NCI-H446 treated with DMSO at 0.1 percent for 48 hours (cell line): ENCODE data around the gene COL1A1.
A peak's percentile ranks its signal among the peaks of the same experiment; 100 is the strongest.

Source experiments
- DNase-seq: peaks from one replicate; lab custom pipeline; 2025; lab: John Stamatoyannopoulos, UW

COL1A1 gene

DNA sequence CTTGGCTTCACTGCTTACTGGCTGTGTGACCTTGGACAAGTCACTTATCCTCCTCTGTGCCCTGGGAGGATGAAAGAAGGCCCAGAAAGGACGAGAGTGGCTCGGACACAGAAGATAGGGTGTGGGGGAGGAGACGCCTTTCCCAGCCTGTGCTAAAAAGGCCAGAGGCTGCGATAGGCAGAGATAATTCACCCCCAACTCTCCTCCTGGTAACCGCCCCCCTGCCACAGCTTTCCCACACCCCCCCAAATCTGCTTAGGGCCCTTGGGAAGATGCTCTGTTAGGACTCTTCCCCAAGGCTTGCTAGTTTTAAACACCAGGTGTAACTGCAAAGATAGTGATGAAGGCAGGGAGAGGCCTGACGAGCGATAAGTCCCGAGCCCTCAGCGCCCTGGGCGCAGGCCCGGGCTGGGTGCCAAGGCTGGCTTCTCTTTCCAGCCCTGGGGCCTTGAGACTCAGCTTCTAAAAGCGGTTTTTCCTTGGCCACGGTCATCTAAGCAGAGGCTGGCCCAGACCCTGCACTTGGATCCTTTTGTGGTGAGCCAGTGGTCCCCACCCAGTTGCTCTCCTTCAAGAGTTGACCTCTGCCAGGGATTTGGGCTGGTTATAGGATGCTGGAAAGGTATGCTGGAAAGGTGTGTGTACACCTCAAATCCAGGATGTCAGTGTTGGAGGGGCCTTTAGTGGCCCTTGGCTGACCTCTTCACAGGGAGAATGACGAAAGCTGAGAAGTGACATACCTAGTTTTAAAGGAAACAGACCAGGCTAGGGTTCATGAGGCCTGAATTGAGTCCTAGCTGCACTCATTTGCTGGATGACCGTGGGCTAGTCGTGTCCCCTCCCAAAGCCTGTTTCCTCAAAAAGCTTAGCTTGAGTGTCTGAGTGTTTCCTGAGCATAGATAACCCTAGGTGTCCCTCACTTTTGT lies 47.5 kb downstream of the COL1A1 start:
- no peak for DNase-seq

DNA sequence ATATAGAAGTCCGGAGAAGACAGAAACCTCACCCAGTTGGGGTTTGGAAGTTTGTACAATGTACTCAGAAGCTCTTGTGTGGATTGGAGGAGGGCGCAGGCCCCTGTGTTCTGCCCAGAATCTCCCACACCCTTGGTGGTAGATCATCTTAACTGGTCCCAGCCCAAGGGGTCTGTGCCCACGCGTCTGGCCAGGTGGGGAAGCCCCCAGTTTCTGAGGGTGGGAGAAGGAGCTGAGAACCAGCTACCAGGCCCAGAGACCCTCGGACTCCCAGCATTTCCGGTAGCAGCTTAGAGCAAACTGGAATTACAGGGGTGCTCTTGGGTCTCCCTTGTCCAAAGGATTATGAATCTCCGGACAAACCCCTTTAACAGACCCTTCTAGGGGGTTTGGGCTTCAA lies 48.7 kb downstream of the COL1A1 start:
- DNase-seq = no peak

DNA sequence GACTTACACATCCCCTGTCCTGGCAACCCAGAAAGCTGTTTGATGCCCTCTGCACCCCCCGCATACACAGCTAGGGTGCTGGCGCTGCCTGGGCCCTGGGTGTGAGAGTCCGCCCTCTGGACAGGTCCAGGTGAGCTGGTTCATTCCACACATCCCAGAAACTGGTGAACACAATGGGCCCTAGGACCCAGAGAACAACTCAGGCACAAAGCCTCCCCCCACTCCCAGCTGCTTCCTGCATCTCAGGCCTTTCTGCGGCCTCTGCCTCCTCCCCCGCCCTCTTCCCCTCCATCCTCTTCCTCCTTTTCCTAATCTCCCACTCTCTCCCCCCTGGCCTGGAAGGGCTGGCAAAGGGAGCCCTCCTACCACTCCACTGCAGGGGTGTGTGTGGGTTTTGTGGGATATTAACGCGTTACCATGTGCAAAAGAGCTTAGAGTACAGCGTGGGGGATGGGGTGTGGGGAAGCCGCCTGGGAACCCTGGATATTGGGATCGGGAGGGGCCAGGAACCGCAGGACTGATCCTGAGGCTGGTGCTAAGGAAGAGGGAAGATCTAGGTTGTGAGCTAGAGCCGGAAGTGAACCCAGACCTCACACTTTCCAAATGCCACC lies 49.4 kb downstream of the COL1A1 start:
- DNase-seq = peak; percentile 64

DNA sequence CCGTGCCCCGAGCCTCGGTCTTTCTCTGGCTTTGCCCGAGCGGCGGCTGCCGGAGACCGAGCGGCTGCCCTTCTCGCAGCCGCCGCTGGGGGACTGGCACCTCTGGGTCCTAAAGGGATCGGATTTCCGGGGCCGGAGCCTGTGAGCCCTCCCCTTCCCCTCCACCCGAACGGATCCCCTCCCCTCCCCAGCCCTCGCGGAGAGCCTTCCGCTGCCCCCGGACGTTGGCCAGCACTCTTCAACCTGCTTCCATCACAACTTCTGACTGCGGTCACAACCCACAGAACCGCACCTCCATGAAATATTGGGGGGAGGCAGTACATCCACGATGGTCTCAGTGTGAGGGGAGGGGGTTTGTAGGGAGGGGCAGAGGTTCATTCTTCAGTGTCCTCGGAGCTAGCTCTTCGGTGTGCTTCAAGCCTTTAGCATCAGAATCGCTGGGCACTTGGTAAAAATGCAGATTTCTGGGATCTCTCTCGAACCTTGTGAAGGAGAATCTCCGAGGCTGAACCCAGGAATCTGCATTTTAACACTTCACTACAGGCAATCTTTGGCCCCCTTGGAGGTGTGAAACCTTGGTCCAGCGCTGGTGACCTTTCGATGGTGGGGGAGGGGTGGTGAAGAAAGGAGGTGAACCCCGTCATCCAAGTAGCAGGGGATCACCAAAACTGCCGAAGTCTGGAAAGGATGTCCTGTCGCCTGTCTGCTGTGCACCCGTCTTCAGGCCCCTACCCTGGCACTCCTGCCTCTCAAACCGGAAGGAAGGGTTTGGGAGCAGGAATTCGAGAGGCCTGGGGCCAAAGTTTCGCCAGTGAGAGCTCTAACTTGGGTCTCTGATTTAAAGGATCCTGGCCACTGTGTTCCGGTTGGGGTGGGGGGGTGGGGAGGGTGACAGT lies 50.1 kb downstream of the COL1A1 start:
- peak; percentile 66 for DNase-seq

DNA sequence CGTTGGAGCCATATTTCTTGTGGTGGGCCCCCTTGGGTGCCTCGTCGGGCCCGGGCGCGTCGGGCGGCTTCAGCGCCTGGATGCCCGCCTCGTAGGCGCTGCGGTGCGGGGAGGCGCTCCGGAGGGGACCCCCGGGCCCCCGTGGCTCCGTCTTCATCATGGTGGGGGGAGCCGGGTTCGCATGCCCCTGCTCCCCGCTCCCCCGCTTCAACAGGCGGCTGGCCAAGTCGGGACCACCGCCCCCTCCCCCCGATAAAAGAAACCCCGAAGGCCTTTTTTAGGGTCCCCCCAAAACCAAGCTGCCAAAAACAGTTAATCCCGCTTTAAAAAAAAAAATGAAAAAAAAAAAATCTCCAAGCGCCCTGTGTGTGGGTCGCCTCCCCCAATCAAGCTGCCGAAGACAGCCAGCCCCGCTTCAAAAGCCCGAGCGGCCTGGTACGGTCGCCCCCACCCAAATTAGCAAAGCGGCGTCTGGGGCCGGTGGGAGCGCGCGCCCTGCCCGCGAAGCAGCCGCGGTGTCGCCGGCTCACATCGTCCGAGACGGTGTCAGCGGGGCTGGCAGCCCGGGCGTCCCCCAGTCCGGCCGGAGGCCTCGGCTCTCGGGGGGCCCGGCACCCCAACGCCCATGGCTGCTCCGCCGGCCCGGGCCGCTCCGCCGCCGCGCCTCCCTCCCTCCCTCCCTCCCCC lies 50.9 kb downstream of the COL1A1 start, which contains the start of gene PPP1R9B:
PPP1R9B (minus strand) TSS at position 324 of the 687 bp plus-strand sequence; CDS start at position 160, 164 bp downstream.
- DNase-seq = no peak

DNA sequence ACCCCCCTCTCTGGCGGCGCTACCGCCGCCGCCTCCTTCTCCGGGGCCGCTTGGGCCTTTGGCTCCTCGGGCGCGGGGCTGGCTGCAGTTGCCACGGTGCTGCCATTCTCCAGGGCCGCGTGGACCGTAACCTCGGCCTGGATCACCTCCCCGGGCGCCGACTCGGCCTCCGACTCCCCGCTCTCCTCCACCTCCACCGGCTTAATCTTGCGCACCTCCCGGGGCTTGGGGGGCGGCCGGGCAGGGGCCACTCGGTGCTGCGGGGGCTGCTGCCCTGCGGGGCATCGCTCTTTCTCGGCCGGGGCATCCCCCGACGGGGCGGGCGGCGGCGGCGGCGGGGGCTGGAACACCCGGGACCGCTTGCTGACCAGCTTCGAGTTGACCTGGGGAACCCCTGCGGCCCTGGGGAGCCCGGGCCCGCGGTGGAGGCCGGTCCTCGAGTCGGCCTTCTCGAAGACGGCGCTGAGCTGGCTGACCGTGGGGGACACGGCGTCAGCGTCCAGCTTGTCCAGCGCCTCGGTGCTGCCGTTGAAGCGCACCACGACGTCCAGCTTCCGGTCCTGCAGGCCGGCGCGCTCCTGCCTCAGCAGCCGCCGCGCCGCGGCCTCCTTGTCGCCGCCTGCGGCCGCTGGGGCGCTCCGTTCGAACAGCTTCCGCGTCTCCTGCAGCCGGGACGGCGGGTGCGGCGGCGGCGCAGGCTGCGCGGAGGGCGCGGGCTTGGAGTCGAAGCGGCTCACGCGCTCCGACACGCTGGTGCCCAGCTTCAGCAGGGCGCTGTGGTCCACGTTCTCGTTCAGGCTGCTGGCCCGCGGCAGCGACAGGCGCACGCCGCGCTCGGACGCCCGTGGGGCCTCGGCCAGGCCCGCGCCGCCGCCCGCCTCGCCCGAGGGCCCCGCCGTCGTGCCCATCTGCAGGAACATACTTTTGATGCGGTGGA lies 51.7 kb downstream of the COL1A1 start:
- DNase-seq = no peak

DNA sequence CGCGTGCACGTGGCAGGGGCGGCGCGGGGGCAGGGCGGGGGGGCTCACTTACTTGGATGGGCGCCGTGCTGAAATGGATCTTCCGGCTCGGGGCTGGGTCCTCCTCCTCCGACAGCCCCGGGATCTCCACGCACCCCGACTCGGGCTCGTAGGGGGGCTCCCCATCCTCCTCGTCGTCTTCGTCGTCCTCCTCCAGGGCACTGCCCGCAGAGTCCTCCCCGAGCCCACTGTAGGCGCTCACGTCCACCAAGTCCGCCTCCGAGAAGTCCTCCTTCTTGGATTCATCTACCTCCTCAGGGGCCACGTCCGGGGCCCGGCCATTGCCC lies 52.4 kb downstream of the COL1A1 start:
- no peak for DNase-seq

DNA sequence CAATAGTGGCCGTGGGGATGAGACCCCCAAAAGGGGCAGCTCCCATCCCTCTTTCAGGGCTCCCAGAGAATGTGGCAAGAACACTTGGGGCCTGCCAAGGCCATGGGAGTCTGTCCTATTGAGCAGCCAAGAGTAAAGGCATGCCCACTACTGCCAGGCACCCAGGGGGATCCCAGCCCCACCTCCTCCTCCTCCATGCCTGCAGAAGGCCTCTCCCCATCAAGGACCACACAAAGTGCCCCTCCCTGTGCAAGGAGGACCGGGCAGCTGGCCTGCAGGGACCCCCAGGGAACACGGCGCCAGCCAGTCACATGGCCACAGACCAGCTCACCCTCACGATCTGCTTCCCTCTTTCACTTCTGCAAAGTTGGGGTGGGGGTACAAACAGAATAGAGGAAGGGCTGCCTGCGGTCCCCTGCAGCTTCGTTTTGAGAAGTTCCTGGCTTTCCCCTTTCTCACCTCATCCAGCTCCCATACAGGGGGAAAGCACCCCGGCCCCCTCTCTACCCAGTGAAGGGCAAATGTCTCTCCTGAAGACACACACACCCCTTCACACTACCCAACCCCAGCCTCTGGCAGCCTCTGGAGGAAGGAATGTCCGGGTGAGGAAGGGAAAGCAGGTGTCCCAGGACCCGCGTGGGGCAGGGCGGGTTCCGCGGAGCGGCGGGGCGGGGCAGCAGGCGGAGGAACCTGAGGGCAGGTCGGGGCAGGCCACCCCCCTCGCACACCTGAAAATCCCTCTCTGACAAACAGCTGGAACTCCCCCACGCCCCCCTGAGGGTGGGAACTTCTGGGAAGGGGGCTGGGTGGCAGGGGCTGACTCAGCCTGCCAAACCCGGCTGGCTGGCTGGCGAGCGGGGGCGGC lies 53.0 kb downstream of the COL1A1 start:
- DNase-seq = no peak

DNA sequence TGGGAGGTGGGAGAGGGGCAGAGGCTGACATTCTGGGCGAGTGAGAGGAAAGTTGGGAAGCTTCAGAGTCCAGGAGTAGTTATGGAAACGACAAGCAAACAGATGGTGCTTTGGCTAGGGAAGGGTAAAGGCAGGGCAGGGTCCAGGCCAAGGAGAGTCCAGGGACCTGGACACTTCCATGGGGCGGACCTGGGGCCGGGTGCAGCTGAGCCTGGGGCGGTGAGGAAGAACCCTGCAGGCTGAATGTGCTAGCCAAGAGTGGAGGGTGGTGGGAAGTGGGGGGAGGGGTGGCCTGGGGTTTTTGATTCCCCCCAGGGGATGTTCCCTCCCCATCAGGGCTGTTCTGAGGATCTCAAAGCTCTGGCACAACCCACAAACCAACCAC lies 53.6 kb downstream of the COL1A1 start:
- no peak for DNase-seq

DNA sequence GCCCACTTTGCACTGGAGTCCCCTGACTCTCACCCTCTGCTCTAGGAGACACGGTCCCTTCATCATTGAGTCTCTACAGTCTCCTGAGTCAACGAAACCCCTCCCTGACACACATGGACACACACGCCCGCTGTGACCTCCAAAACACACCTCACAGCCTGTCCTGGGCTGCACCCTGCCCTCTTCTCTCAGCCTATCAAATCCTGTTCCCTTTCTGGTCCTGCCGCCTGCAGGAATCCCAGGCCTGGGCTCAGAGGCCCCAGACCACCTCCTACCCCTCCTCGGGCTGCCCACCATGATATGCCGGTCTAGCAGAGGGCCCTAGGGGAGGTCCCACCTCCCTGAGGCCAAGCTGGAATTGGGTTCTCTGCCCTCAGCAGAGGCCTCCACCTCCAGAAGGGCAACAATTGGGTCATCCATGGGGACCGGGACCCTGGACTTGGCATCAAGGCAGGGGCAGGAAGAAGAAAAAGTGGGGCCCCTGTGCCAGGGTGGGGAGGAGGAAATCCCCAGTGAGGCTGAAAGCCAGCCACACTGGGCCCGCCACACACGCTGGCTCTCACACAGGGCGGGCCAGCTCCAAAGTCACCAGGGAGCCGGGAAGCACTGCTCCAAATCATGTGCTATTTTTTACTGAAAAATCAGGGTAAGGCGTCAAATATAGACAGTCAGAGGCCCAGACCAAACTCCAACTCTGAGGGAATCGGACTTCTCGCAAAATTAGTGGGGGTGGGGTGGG lies 54.3 kb downstream of the COL1A1 start:
- DNase-seq = no peak

DNA sequence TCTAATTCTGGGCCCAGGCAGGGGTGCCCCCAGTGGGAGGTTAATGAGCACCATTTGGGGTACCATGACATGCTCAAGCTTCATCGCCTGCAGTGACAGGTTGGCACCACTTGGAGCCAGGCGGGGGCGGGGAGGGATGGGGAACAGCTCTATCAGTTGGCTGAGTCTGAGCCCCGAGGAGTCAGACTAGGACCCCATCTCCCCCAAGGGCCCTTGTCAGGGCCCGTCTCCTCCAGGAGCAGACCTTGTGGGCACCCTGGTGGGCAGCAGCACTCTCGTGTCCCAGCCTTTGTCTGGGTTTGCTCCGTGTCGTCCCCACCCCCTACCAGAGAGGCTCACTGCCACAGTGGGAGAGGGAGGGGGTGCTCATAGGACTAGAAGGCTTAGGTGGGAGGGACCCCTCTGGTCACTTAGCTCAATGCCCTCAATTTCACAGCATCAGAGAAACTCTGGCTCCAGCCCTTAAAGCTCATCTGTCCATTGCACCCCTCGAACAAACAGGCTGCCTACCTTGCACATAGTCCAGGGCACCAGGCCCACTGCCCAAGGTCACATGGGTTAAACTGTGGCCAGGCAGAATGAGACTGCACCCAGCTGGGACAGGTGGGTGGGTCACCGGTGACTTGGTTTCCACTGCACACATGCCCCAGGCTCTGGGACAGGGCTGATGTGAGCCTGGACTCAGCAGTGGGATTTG lies 55.1 kb downstream of the COL1A1 start:
- DNase-seq = no peak

DNA sequence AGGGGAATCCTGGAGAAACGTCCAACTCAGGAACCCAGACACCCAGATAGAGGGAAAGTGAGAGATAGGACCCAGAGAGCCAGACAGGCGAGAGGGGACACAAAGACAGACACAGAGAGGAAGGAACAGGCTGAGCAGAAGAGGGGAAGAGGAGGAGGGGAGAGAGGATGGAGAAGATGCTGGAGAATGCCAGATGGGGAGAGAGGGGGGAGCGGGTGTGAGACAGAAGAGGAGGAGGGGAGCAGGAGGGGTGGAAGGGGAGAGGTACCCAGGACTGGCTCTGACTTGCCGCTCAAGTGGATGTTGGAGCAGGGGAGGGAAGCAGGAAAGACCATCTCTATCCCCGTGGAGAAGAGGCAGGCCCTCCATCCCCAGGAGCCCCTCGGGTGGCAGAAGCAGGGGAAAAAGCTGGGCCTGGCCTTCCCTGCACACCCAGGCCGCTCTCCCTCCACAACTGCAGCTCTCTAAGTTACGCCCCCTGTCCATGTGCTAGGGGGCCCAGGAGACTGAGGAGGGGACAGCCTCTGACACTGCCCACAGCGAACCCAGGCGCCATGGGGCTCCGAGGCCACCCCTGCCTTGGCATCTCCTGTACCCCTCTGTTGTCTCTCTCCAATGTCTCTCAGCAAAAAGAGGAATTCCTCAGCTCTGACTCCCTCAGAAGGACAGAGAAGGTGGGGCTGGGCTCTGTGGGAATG lies 55.8 kb downstream of the COL1A1 start:
- DNase-seq = no peak

DNA sequence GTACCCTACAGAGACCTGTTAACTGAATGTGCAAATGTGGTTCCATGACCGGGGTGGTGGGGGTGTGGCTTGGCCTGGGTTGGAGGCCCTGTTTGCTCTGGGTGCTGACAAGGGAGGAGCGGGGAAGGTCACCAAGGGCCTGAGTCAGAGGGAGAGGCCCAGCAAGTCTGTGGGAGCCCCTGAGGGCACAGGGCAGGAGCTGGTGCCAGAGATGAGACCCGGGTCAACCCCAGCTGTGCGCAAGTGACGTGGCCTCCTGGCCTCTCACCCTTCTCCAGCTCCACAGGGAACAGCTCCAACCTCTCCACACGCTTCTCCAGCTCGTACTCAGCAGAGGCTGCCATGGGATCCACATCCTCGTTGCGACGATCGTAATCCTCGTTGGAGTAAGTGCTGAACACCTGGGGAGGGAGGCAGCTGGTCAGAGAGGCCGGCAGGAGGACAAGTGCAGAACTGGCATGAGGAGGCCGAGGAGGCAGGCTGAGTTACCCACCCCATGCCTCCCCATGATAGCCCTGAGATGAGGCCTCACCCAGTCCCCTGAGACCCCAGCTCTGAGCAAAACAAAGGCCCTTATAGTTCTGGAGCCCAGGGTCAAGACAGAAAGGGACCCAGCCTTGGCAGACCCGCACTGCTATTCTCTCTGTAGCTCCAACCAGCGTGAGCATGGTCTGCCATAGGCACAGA lies 56.4 kb downstream of the COL1A1 start:
- DNase-seq = no peak

DNA sequence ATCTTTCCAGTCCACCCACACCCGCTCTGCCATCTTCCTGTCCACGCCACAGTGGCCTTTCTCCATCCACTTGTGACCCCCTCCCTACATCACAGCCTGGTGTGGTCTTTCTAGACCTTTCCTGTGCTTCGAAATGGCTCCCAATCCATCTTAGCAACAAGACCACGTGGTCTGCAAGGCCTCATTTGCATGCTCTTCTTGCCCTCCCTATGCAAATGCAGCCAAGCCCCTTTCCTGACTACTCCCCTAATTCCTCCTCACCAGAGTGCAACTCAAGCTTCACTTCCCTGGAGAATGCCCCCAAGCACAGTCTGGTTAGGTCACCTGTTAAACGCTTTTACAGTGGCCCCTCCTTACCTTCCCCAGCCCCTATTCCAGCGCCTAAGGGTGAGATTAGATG lies 57.1 kb downstream of the COL1A1 start:
- no peak for DNase-seq

DNA sequence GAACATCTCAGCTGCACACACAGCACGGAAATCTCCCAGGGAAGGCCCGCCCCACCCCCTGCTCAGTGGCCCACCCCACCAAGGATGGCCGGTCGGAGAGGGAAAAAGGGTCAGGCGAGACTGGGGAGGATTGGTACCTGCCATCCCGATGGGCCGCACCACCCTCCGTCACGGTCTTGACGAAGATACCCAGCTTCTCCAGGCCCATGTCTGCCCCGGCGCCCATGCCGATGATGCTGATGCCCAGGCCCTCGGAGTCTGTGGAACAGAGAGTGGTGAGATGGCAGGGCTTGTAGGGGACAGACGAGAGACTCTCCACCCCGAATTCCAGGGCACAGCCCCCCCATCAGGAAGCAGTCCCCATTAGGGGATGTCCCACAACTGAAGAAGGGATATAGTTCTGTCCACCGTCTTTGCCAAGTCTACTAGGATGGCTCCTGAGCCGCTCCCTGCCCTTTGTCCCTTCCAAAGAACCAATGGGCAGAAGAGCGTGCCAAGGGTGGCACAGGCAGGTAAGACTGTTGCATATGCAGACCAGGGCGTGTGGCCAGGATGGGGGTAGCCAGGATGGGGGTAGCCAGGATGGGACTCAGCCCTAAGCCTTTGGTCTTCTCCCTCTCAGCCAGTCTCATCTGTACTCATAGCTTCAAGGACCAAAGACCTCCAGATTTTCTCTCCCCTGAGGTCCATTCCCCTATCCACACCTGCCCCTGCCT lies 57.8 kb downstream of the COL1A1 start:
- no peak for DNase-seq

DNA sequence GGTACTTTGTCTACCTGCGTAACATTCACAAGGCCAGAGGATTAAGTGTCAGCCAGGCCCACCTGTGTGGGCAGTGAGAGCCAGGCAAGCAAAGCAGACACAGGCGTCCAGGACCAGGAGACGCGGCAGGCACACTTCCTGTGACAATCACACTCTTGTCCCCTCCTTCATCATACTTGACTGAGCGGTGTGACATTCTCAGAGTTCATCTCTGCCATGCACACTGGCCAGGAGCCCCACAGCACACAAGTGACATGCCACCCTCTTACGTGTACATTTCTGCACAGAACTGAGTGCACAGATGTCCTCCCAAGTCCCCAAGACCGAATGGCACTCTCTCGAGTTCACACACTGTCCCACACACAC lies 59.7 kb downstream of the COL1A1 start:
- DNase-seq = no peak
